ENCODE data around the gene CSTPP1. TPM values are rescaled to one million over a fixed set of nuclear protein-coding genes. Genes with fewer than 3 reads are reported as not detected.

Gene CSTPP1
- total RNA-seq, 4 donors from 2014 or later: 5.3 to 14.8 (median 13.4) TPM

GRCh38 chr11:46918083-46918787 lies 18.3 kb upstream of the CSTPP1 start, which contains the start of gene LRP4:
LRP4 (minus strand) TSS chr11:46918550; CDS start chr11:46918379, 171 bp downstream.
- no peak for TF ChIP-seq CTCF (IDR thresholded peaks at IDR 0.05; ENCODE audit: low read depth)

- TF ChIP-seq CTCF (IDR thresholded peaks at IDR 0.05; ENCODE audit: low read depth): no peak
Measured at GRCh38 chr11:46918788-46919513, 17.6 kb upstream of the CSTPP1 start.

- TF ChIP-seq CTCF (IDR thresholded peaks at IDR 0.05; ENCODE audit: low read depth): no peak
Measured at GRCh38 chr11:46920755-46921154, 15.8 kb upstream of the CSTPP1 start.

GRCh38 chr11:46930089-46930488 lies 6.5 kb upstream of the CSTPP1 start:
- TF ChIP-seq CTCF (IDR thresholded peaks at IDR 0.05; ENCODE audit: low read depth): no peak

- no peak for TF ChIP-seq CTCF (IDR thresholded peaks at IDR 0.05; ENCODE audit: low read depth)
Measured at GRCh38 chr11:46942172-46942571, 5.6 kb downstream of the CSTPP1 start.

- no peak for TF ChIP-seq CTCF (IDR thresholded peaks at IDR 0.05; ENCODE audit: low read depth)
Measured at GRCh38 chr11:46944356-46945075, 8.0 kb downstream of the CSTPP1 start.
